Activated CD4-positive, alpha-beta T cell treated with anti-CD3 and anti-CD28 coated beads, Interleukin-2, amount 10 ng/mL, durations not matched to agents 24 days and 14 days (primary cell): ENCODE data around the gene SMURF2. TPM values are rescaled to one million over a fixed set of nuclear protein-coding genes. Genes with fewer than 3 reads are reported as not detected.

Experiments used
- DNase-seq: peaks from one replicate; pipeline ENCODE4 v3.0.0; 2022
- H3K27ac Mint-ChIP-seq: one replicate; pipeline ENCODE4 v1.8.0; 2022; ENCODE audit warnings: mild to moderate bottlenecking, mixed read lengths
- H3K27me3 Mint-ChIP-seq: one replicate; pipeline ENCODE4 v1.8.0; 2022; ENCODE audit warnings: mixed read lengths
- H3K36me3 Mint-ChIP-seq: one replicate; pipeline ENCODE4 v1.8.0; 2022; ENCODE audit warnings: low read depth, mild to moderate bottlenecking, mixed read lengths
- H3K4me1 Mint-ChIP-seq: one replicate; pipeline ENCODE4 v1.8.0; 2021; ENCODE audit warnings: mixed read lengths
- H3K4me3 Mint-ChIP-seq: one replicate; pipeline ENCODE4 v1.8.0; 2022; ENCODE audit warnings: mild to moderate bottlenecking, moderate library complexity, mixed read lengths
- H3K9me3 Mint-ChIP-seq: one replicate; pipeline ENCODE4 v1.8.0; 2021; ENCODE audit warnings: mixed read lengths
- intact Hi-C: fragments of 100-400 bp; cut with micrococcal nuclease; formaldehyde crosslinking; loops from one replicate; pipeline ENCODE4 v1.15.1; 2023
- total RNA-seq: library from RNA; stranded (reverse); gene quantifications from 2 replicates; pipeline ENCODE4 v1.2.3, GENCODE V29; 2022

Gene SMURF2
- total RNA-seq, 1 donor from 2014 or later, result 11.3 TPM

- Mint-ChIP-seq H3K4me1 (peaks cover 39% of the 10 kb centered on the region), H3K4me3 (no peak overlapping the region), H3K27ac (no peak overlapping the region), H3K9me3 (peaks cover 3% of the 10 kb centered on the region), H3K27me3 (no peaks in the 10 kb centered on the region), H3K36me3 (peaks cover 5% of the 10 kb centered on the region)
- DNase-seq, result no peak
- intact Hi-C loops, result no loop called here
Observed at GRCh38 chr17:64632606-64633005, 29.5 kb downstream of the SMURF2 start.

DNA sequence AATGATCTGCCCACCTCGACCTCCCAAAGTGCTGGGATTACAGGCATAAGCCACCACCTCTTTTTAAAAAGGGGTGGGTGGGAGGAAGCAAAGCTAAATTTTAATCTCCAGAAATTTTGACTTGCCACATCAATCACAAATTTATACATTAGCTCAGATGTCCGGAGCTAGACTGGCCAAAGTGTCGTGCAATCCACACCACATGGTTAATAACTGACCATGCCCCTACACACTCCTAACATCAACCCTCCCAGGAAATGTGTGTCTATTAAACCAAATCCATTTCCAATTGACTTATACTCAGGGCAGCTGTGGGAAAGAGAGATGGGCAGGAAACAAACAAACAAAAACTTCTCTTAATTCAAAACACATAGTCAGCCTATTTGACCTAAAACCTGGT lies 29.9 kb downstream of the SMURF2 start:
- no peaks in the 10 kb centered on the region for H3K27me3 Mint-ChIP-seq
- no peak overlapping the region for H3K4me3 Mint-ChIP-seq
- peaks cover 7% of the 10 kb centered on the region for H3K36me3 Mint-ChIP-seq
- H3K4me1 Mint-ChIP-seq, result peaks cover 41% of the 10 kb centered on the region
- intact Hi-C loops, result no loop called here
- H3K27ac Mint-ChIP-seq, result no peak overlapping the region
- peaks cover 3% of the 10 kb centered on the region for H3K9me3 Mint-ChIP-seq
- DNase-seq, result no peak

DNA sequence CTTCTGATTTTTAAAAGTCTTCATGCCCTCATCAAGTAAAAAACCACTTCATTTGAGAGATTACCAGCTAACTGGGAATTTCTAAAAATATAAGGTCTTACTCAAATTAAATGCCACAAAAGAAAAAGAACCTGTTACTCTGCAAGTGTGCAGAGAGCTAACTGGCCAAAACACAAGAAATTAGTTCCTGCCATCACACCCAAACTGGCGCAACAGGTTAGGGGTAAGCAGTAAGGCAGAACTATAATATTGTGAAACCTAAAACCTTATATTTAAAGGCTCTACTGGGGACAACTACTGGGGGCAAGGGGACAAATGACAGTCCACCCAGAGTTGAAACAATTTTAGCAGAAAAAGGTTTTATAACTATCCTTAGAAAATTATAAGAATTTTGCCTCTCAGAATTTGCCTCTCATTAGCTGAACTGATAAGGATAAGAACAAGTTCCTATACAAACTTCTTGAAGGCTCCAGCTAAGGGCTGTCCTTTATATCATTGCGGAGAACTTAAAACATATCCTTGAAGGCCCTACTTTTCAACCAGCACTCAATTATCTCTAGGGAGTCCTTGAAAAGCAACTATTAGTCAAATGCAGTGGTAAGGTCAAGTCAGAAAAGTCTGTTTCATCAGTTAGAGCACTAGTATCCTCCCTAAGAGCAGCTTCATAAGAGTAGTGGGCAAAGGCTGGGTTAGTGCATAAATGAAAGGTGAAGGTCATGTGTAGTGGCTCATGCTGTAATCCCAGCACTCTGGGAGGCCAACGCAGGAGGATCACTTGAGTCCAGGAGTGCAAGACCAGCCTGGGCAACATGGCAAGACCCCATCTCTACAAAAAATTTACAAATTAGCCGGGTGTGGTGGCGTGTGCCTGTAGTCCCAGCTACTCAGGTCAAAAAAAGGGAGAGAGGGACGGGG lies 31.5 kb downstream of the SMURF2 start:
- Mint-ChIP-seq H3K27me3 (no peaks in the 10 kb centered on the region), H3K9me3 (peaks cover 3% of the 10 kb centered on the region), H3K27ac (no peak overlapping the region), H3K4me3 (no peak overlapping the region), H3K36me3 (peaks cover 7% of the 10 kb centered on the region), H3K4me1 (peaks cover 34% of the 10 kb centered on the region)
- intact Hi-C loops, result no loop called here
- DNase-seq, result no peak

GRCh38 chr17:64628641-64629040 lies 33.5 kb downstream of the SMURF2 start:
- Mint-ChIP-seq H3K27me3 (no peaks in the 10 kb centered on the region), H3K4me3 (peak overlapping the region; percentile 47), H3K4me1 (peaks cover 23% of the 10 kb centered on the region), H3K9me3 (no peaks in the 10 kb centered on the region), H3K27ac (peak overlapping the region; percentile 88), H3K36me3 (peaks cover 3% of the 10 kb centered on the region)
- DNase-seq, result peak; percentile 62
- intact Hi-C loops, result loop anchor here (1.0 kb wide), 1 partner anchor 20 kb away; no protein-coding TSS in a partner anchor

DNA sequence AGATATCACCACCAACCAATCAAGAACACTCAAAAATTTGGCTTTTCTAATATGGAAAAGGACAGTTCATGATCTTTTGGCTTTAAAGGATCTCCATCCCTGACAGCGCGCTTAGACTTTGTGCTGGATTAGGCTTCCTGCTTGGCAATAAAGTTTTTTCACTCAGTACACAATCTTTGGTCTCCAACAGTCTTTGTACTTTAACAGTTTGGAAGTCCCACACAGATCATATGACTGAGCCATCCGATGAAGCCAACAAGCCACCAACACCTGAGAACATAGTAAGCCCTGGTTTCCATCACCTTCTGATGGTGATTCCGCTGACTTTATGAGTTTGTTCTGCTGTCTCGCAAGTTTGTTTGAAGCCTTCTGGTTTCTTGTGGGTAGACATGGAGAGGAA lies 34.3 kb downstream of the SMURF2 start:
- Mint-ChIP-seq H3K36me3 (peaks cover 7% of the 10 kb centered on the region), H3K9me3 (no peaks in the 10 kb centered on the region), H3K27me3 (no peaks in the 10 kb centered on the region), H3K27ac (peak overlapping the region; percentile 12), H3K4me1 (peaks cover 23% of the 10 kb centered on the region), H3K4me3 (no peak overlapping the region)
- no peak for DNase-seq
- intact Hi-C loops, result loop anchor here (1.0 kb wide), 1 partner anchor 19 kb away; no protein-coding TSS in a partner anchor

DNA sequence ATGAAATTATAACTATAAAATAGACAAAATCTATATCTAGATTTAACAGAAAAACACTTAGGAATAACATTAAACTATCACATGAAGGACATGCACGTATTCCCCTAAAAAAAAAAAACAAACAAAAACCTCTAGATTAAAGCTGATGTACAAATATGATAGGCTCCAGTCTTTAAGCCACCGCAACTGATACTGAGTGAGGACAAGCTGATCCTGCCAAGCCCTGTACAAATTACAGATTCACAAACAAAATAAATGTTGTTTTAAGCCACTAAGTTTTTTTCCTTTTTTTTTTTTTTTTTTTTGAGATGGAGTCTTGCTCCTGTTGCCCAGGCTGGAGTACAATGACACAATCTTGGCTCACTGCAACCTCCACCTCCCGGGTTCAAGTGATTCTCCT lies 35.3 kb downstream of the SMURF2 start:
- Mint-ChIP-seq H3K4me1 (peaks cover 19% of the 10 kb centered on the region), H3K36me3 (peaks cover 7% of the 10 kb centered on the region), H3K27me3 (no peaks in the 10 kb centered on the region), H3K27ac (no peak overlapping the region), H3K4me3 (no peak overlapping the region), H3K9me3 (no peaks in the 10 kb centered on the region)
- intact Hi-C loops, result no loop called here
- no peak for DNase-seq

- Mint-ChIP-seq H3K4me3 (no peak overlapping the region), H3K27ac (no peak overlapping the region), H3K27me3 (no peaks in the 10 kb centered on the region), H3K36me3 (peaks cover 7% of the 10 kb centered on the region), H3K4me1 (peaks cover 19% of the 10 kb centered on the region), H3K9me3 (no peaks in the 10 kb centered on the region)
- DNase-seq, result no peak
- intact Hi-C loops, result no loop called here
Observed at GRCh38 chr17:64625541-64625940, 36.6 kb downstream of the SMURF2 start.

GRCh38 chr17:64622931-64623654 lies 39.0 kb downstream of the SMURF2 start:
- no peak overlapping the region for H3K4me3 Mint-ChIP-seq
- peaks cover 7% of the 10 kb centered on the region for H3K4me1 Mint-ChIP-seq
- H3K27ac Mint-ChIP-seq, result no peak overlapping the region

DNA sequence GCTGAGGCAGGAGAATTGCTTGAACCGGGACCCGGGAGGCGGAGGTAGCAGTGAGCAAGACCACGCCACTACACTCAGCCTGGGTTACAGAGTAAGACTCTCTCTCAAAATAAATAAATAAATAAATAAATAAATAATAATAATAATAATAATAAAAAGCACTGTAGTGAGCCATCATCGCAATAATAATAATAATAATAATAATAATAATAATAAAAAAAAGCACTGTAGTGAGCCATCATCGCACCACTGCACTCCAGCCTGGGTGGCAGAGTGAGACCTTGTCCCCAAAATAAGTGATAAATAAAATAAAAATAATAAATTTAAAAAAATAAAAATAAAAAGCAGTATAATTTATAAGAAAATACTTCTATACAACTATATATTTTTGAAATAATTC lies 40.3 kb downstream of the SMURF2 start:
- no peak overlapping the region for H3K4me3 Mint-ChIP-seq
- H3K27ac Mint-ChIP-seq, result no peak overlapping the region
- H3K36me3 Mint-ChIP-seq, result peaks cover 5% of the 10 kb centered on the region
- no peak for DNase-seq
- intact Hi-C loops, result no loop called here
- H3K4me1 Mint-ChIP-seq, result no peaks in the 10 kb centered on the region
- H3K27me3 Mint-ChIP-seq, result no peaks in the 10 kb centered on the region
- no peaks in the 10 kb centered on the region for H3K9me3 Mint-ChIP-seq

More at GRCh38 chr17:64622931-64623654, 39.0 kb downstream of the SMURF2 start:
- H3K9me3 Mint-ChIP-seq, result no peaks in the 10 kb centered on the region
- no peak for DNase-seq
- H3K27me3 Mint-ChIP-seq, result no peaks in the 10 kb centered on the region
- intact Hi-C loops, result no loop called here
- H3K36me3 Mint-ChIP-seq, result peaks cover 7% of the 10 kb centered on the region

DNA sequence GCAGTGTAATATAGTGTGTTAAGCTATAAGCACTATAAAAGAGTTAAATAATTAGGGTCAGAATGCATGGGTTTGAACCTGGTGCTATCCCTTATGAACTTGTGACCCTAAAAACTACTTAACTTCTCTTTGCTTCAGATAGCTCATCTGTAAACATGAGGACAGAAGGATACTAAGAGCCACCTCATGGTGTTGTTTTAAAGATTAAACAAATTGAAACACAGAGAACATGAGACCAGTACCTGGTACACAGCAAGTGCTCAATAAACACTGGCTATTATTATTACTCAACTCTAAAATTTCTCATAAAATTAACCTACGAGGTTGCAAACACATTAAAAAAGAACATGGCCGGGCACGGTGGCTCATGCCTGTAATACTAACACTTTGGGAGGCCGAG lies 43.3 kb downstream of the SMURF2 start:
- peaks cover 4% of the 10 kb centered on the region for H3K36me3 Mint-ChIP-seq
- no peak overlapping the region for H3K27ac Mint-ChIP-seq
- intact Hi-C loops, result no loop called here

GRCh38 chr17:64617125-64617780 lies 44.9 kb downstream of the SMURF2 start:
- no peaks in the 10 kb centered on the region for H3K27me3 Mint-ChIP-seq
- no peak for DNase-seq
- H3K4me1 Mint-ChIP-seq, result peaks cover 7% of the 10 kb centered on the region
- intact Hi-C loops, result no loop called here
- no peaks in the 10 kb centered on the region for H3K9me3 Mint-ChIP-seq
- no peak overlapping the region for H3K4me3 Mint-ChIP-seq
- no peak overlapping the region for H3K27ac Mint-ChIP-seq
- H3K36me3 Mint-ChIP-seq, result no peaks in the 10 kb centered on the region

More for the DNA sequence above, 43.3 kb downstream of the SMURF2 start:
- no peak for DNase-seq
- H3K9me3 Mint-ChIP-seq, result no peaks in the 10 kb centered on the region
- H3K4me3 Mint-ChIP-seq, result no peak overlapping the region
- H3K4me1 Mint-ChIP-seq, result peaks cover 2% of the 10 kb centered on the region
- H3K27me3 Mint-ChIP-seq, result no peaks in the 10 kb centered on the region

DNA sequence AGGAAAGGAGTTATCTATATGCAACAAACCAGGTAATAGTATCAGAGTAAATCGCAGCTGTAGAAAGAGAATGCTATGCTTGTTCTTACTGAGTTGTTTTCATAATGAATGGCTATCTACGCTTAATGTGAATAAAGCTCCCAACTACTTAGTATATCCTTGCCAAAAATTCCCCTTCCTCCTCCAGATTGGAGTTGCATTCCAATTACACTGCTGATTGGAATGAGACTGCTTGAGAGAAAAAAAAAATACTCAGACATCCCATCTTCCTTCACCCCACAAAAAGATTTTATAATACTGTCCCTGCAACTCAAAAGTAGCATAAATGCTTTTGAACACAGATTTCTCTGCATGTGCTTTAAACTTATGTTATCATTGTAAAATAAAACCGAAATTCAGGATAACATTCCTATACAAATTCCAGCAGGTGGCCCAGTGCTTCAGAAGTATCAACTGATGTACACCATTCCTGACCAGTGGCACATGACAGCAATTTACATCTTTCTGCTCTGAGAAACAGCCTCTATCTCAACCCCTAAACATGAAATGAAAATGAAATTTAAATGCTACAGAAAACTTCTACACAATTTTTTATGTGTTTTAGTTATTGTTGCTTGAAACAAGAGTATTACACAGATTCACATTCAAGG lies 47.0 kb downstream of the SMURF2 start:
- peaks cover 7% of the 10 kb centered on the region for H3K4me1 Mint-ChIP-seq
- no peak for DNase-seq
- H3K9me3 Mint-ChIP-seq, result no peaks in the 10 kb centered on the region
- H3K27ac Mint-ChIP-seq, result no peak overlapping the region
- no peak overlapping the region for H3K4me3 Mint-ChIP-seq
- H3K36me3 Mint-ChIP-seq, result no peaks in the 10 kb centered on the region
- intact Hi-C loops, result no loop called here
- H3K27me3 Mint-ChIP-seq, result no peaks in the 10 kb centered on the region

- H3K9me3 Mint-ChIP-seq, result peaks cover 2% of the 10 kb centered on the region
Observed at GRCh38 chr17:64614266-64615027, 47.7 kb downstream of the SMURF2 start.

More at GRCh38 chr17:64614266-64615027, 47.7 kb downstream of the SMURF2 start:
- peaks cover 8% of the 10 kb centered on the region for H3K4me1 Mint-ChIP-seq
- no peak for DNase-seq
- H3K36me3 Mint-ChIP-seq, result no peaks in the 10 kb centered on the region
- no peaks in the 10 kb centered on the region for H3K27me3 Mint-ChIP-seq
- intact Hi-C loops, result no loop called here
- H3K4me3 Mint-ChIP-seq, result no peak overlapping the region
- no peak overlapping the region for H3K27ac Mint-ChIP-seq
